Measurements from ENCODE around the gene TANC1.

DNA sequence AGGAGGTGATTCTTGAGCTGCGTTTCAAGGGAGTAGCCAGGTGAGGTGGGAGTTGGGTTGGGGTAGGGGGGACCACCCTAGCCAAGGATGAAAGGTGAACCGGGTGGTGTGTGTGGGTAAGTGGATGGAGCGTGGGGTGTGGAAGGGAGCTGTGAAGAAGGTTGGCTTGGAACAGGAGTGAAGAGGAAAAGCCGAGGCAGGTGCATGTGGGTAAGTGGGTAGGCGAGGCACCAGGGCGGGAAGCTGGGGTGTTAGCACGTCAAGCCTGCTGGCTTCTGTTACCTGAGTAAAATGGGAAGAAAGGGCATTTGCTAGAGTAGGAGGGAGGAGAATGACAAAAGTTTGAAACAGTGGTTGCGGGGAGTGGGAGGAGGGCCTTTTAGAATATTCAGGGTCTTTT, 31.6 kb downstream of the TANC1 start:
- TF ChIP-seq POLR2A (IDR thresholded peaks at IDR 0.05) (no peak), EP300 (IDR thresholded peaks at IDR 0.05) (no peak)
- TF ChIP-seq, protein P1, sequence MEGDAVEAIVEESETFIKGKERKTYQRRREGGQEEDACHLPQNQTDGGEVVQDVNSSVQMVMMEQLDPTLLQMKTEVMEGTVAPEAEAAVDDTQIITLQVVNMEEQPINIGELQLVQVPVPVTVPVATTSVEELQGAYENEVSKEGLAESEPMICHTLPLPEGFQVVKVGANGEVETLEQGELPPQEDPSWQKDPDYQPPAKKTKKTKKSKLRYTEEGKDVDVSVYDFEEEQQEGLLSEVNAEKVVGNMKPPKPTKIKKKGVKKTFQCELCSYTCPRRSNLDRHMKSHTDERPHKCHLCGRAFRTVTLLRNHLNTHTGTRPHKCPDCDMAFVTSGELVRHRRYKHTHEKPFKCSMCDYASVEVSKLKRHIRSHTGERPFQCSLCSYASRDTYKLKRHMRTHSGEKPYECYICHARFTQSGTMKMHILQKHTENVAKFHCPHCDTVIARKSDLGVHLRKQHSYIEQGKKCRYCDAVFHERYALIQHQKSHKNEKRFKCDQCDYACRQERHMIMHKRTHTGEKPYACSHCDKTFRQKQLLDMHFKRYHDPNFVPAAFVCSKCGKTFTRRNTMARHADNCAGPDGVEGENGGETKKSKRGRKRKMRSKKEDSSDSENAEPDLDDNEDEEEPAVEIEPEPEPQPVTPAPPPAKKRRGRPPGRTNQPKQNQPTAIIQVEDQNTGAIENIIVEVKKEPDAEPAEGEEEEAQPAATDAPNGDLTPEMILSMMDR (IDR thresholded peaks at IDR 0.05), result no peak

Data from sigmoid colon (tissue), 4 donors.